Chondrocyte (in vitro differentiated cells): Measurements from ENCODE around the gene CDC20B. TPM values are rescaled to one million over a fixed set of nuclear protein-coding genes. Genes with fewer than 3 reads are reported as not detected.
"Not testable (repeated sequence)": the region's sequence is repeated elsewhere in the genome, so short reads cannot be mapped to it uniquely, and the experiment has no call there.

Source experiments
- DNase-seq: peaks from one replicate; pipeline ENCODE4 v3.0.0; 2021; ENCODE audit warnings: mixed read lengths, low spot score
- H3K27ac Mint-ChIP-seq: one replicate; pipeline ENCODE4 v1.8.0; 2021; ENCODE audit warnings: mild to moderate bottlenecking, moderate library complexity, mixed read lengths; ENCODE audit not compliant: unreplicated experiment
- H3K27me3 Mint-ChIP-seq: 2 replicates; pipeline ENCODE4 v1.8.0; 2021; ENCODE audit warnings: low read depth, mixed read lengths
- H3K36me3 Mint-ChIP-seq: 2 replicates; pipeline ENCODE4 v1.8.0; 2021; ENCODE audit warnings: low read depth, mixed read lengths
- H3K4me1 Mint-ChIP-seq: 2 replicates; pipeline ENCODE4 v1.8.0; 2021; ENCODE audit warnings: low read depth, mild to moderate bottlenecking, mixed read lengths
- H3K4me3 Mint-ChIP-seq: one replicate; pipeline ENCODE4 v1.8.0; 2021; ENCODE audit warnings: mild to moderate bottlenecking, moderate library complexity, mixed read lengths; ENCODE audit not compliant: unreplicated experiment
- H3K9me3 Mint-ChIP-seq: 2 replicates; pipeline ENCODE4 v1.8.0; 2021; ENCODE audit warnings: low read depth, mixed read lengths
- CTCF ChIP-seq: fragments of 200-600 bp; sonication (generic); IDR thresholded peaks from 2 replicates; pipeline ENCODE4 v1.5.0; 2021; ENCODE audit warnings: antibody characterized with exemption, mild to moderate bottlenecking, moderate library complexity
- total RNA-seq: library from RNA; stranded (reverse); gene quantifications from 3 replicates; pipeline ENCODE4 v1.2.1, GENCODE V29; 2021

CDC20B gene
- total RNA-seq, 1 donor from 2014 or later: not detected

- Mint-ChIP-seq H3K36me3 (peaks cover 6% of the 10 kb centered on the region), H3K9me3 (peaks cover 20% of the 10 kb centered on the region), H3K27ac (no peak overlapping the region), H3K4me3 (no peak overlapping the region), H3K4me1 (no peaks in the 10 kb centered on the region), H3K27me3 (peaks cover 25% of the 10 kb centered on the region)
- TF ChIP-seq CTCF: no peak
- no peak for DNase-seq
Measured at GRCh38 chr5:55101556-55102276, 71.3 kb downstream of the CDC20B start.

GRCh38 chr5:55101148-55101547 is 71.8 kb downstream of the CDC20B start:
- DNase-seq, H3K27ac Mint-ChIP-seq, H3K36me3 Mint-ChIP-seq, H3K4me3 Mint-ChIP-seq, H3K4me1 Mint-ChIP-seq: not testable (repeated sequence)
- peaks cover 20% of the 10 kb centered on the region for H3K9me3 Mint-ChIP-seq
- H3K27me3 Mint-ChIP-seq: peaks cover 25% of the 10 kb centered on the region

- Mint-ChIP-seq H3K27ac (no peak overlapping the region), H3K9me3 (peaks cover 20% of the 10 kb centered on the region), H3K4me1 (no peaks in the 10 kb centered on the region), H3K4me3 (no peak overlapping the region), H3K36me3 (peaks cover 6% of the 10 kb centered on the region), H3K27me3 (peaks cover 36% of the 10 kb centered on the region)
- no peak for DNase-seq
- no peak for TF ChIP-seq CTCF
Measured at GRCh38 chr5:55096861-55097260, 76.1 kb downstream of the CDC20B start.

DNA sequence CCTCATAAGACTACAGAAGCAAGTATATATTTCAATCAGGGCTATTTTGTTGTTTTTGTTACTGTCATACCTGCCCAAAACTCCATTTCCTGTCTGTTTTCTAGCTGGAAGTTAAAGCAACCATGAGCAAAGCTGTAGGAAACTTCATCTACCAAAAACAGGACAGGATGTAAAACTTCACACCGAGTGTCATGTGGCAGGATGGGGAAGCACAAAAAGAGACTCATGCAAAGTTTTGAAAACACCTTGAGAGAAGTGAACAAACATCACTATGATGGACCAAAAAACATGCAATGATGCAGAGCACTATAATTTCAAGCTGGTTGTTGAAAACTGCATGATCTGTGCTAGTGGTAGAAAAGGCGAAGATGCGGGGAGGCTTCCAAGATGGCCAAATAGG is 76.8 kb downstream of the CDC20B start:
- Mint-ChIP-seq H3K9me3 (peaks cover 20% of the 10 kb centered on the region), H3K27me3 (peaks cover 36% of the 10 kb centered on the region), H3K36me3 (peaks cover 6% of the 10 kb centered on the region), H3K27ac (no peak overlapping the region), H3K4me1 (no peaks in the 10 kb centered on the region), H3K4me3 (no peak overlapping the region)
- TF ChIP-seq CTCF: no peak
- DNase-seq: no peak

GRCh38 chr5:55091011-55091410 is 82.0 kb downstream of the CDC20B start:
- not testable (repeated sequence) for H3K27ac Mint-ChIP-seq, H3K36me3 Mint-ChIP-seq, H3K9me3 Mint-ChIP-seq, DNase-seq, H3K4me1 Mint-ChIP-seq, H3K4me3 Mint-ChIP-seq
- H3K27me3 Mint-ChIP-seq: peaks cover 27% of the 10 kb centered on the region

- H3K27ac Mint-ChIP-seq, DNase-seq, H3K36me3 Mint-ChIP-seq, H3K4me1 Mint-ChIP-seq, H3K4me3 Mint-ChIP-seq: not testable (repeated sequence)
- H3K9me3 Mint-ChIP-seq: peaks cover 13% of the 10 kb centered on the region
- peaks cover 23% of the 10 kb centered on the region for H3K27me3 Mint-ChIP-seq
Measured at GRCh38 chr5:55089301-55089700, 83.7 kb downstream of the CDC20B start.

- peaks cover 36% of the 10 kb centered on the region for H3K9me3 Mint-ChIP-seq
- DNase-seq: no peak
- H3K27me3 Mint-ChIP-seq: peaks cover 10% of the 10 kb centered on the region
- no peak for TF ChIP-seq CTCF
- H3K36me3 Mint-ChIP-seq: peaks cover 3% of the 10 kb centered on the region
- no peaks in the 10 kb centered on the region for H3K4me1 Mint-ChIP-seq
- H3K27ac Mint-ChIP-seq: no peak overlapping the region
- H3K4me3 Mint-ChIP-seq: no peak overlapping the region
Measured at GRCh38 chr5:55081541-55081940, 91.4 kb downstream of the CDC20B start.
